ENCODE results near the gene NLRP7.

NLRP7 gene

GRCh38 chr19:54882758-54883157 lies 64.6 kb downstream of the NLRP7 start:
- H3K4me3 Mint-ChIP-seq, result peak overlapping the region; percentile 8 to 24
- H3K36me3 Mint-ChIP-seq (ENCODE audit: insufficient read depth), result peaks cover 10% of the 10 kb centered on the region
- peak; percentile 35 for ATAC-seq (replicated peaks)
- no peaks in the 10 kb centered on the region for H3K9me3 Mint-ChIP-seq
- H3K4me1 Mint-ChIP-seq (ENCODE audit: low read depth in 2 of 2), result peaks cover 0 to 8% of the 10 kb centered on the region in 2 donors
- peak overlapping the region in 1 of 2 donors; percentile 65 for H3K27ac Mint-ChIP-seq
- peaks cover 18 to 19% of the 10 kb centered on the region in 2 donors for H3K27me3 Mint-ChIP-seq
- DNase-seq, result no peak

- DNase-seq (no peak), ATAC-seq (replicated peaks) (no peak)
- H3K36me3 Mint-ChIP-seq (ENCODE audit: insufficient read depth), result peaks cover 9% of the 10 kb centered on the region
- H3K4me1 Mint-ChIP-seq (ENCODE audit: low read depth in 2 of 2), result peaks cover 0 to 8% of the 10 kb centered on the region in 2 donors
- no peaks in the 10 kb centered on the region for H3K9me3 Mint-ChIP-seq
- H3K27me3 Mint-ChIP-seq, result peaks cover 18 to 19% of the 10 kb centered on the region in 2 donors
- H3K4me3 Mint-ChIP-seq, result no peak overlapping the region
- no peak overlapping the region for H3K27ac Mint-ChIP-seq
These were observed 65.4 kb downstream of the NLRP7 start for GRCh38 chr19:54881884-54882283.

GRCh38 chr19:54877471-54877870 lies 69.9 kb downstream of the NLRP7 start:
- no peaks in the 10 kb centered on the region for H3K9me3 Mint-ChIP-seq
- no peak for ATAC-seq (replicated peaks)
- DNase-seq, result no peak
- H3K27ac Mint-ChIP-seq, result no peak overlapping the region
- peaks cover 3% of the 10 kb centered on the region for H3K36me3 Mint-ChIP-seq (ENCODE audit: insufficient read depth)
- H3K4me3 Mint-ChIP-seq, result no peak overlapping the region
- peaks cover 0 to 5% of the 10 kb centered on the region in 2 donors for H3K4me1 Mint-ChIP-seq (ENCODE audit: low read depth in 2 of 2)
- peaks cover 18 to 21% of the 10 kb centered on the region in 2 donors for H3K27me3 Mint-ChIP-seq

- H3K9me3 Mint-ChIP-seq, result no peaks in the 10 kb centered on the region
- DNase-seq, result no peak
- H3K27ac Mint-ChIP-seq, result no peak overlapping the region
- H3K4me3 Mint-ChIP-seq, result no peak overlapping the region
- H3K27me3 Mint-ChIP-seq, result peaks cover 7 to 18% of the 10 kb centered on the region in 2 donors
- H3K36me3 Mint-ChIP-seq (ENCODE audit: insufficient read depth), result no peaks in the 10 kb centered on the region
- ATAC-seq (replicated peaks), result no peak
- H3K4me1 Mint-ChIP-seq (ENCODE audit: low read depth in 2 of 2), result no peaks in the 10 kb centered on the region
These were observed 71.8 kb downstream of the NLRP7 start for GRCh38 chr19:54875506-54875905.

- H3K36me3 Mint-ChIP-seq (ENCODE audit: insufficient read depth), result no peaks in the 10 kb centered on the region
These were observed 73.3 kb downstream of the NLRP7 start, which contains the start of gene FCAR for GRCh38 chr19:54873990-54874389. Gene FCAR, plus strand, starts transcription at chr19:54874235. Its CDS starts 55 bp downstream, at chr19:54874290.

More at GRCh38 chr19:54873990-54874389, 73.3 kb downstream of the NLRP7 start, which contains the start of gene FCAR:
- DNase-seq (no peak), ATAC-seq (replicated peaks) (no peak)
- Mint-ChIP-seq H3K9me3 (no peaks in the 10 kb centered on the region), H3K4me1 (ENCODE audit: low read depth in 2 of 2) (no peaks in the 10 kb centered on the region), H3K27ac (no peak within 1 kb of the TSS), H3K27me3 (peaks cover 0 to 11% of the 10 kb centered on the region in 2 donors), H3K4me3 (no peak within 1 kb of the TSS)

Measured in effector memory CD8-positive, alpha-beta T cell (primary cell).